ENCODE data around the gene DCN.

DNA sequence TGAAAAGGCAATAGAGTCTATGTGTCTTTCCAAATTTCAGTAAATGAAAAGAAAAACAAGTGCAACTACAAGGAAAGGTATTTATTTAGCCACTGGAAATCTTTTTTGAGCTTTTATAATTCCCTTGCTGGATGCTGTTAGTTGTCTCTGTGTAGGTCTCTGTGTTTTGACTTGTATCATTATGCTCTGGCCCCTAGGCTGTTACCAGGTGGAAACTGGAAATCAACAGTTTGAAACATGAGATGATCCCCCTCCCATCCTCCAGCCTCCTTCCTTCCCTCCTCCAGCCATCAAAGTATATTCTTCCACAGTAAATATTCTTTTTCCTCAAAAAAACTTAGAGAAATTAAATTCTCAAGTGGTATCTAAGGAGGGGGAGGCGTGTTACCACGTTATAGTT lies 934 bp upstream of the DCN start:
- TF ChIP-seq, protein P1, sequence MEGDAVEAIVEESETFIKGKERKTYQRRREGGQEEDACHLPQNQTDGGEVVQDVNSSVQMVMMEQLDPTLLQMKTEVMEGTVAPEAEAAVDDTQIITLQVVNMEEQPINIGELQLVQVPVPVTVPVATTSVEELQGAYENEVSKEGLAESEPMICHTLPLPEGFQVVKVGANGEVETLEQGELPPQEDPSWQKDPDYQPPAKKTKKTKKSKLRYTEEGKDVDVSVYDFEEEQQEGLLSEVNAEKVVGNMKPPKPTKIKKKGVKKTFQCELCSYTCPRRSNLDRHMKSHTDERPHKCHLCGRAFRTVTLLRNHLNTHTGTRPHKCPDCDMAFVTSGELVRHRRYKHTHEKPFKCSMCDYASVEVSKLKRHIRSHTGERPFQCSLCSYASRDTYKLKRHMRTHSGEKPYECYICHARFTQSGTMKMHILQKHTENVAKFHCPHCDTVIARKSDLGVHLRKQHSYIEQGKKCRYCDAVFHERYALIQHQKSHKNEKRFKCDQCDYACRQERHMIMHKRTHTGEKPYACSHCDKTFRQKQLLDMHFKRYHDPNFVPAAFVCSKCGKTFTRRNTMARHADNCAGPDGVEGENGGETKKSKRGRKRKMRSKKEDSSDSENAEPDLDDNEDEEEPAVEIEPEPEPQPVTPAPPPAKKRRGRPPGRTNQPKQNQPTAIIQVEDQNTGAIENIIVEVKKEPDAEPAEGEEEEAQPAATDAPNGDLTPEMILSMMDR (IDR thresholded peaks at IDR 0.05; ENCODE audit: low read length): no peak
- no peak for TF ChIP-seq EZH2 (IDR thresholded peaks at IDR 0.05; ENCODE audit: borderline replicate concordance, low read length)
